ENCODE measurements around the gene NEDD4. TPM values are rescaled to one million over a fixed set of nuclear protein-coding genes. Genes with fewer than 3 reads are reported as not detected.
"Not testable (repeated sequence)": the region's sequence is repeated elsewhere in the genome, so short reads cannot be mapped to it uniquely, and the experiment has no call there.

The NEDD4 gene
- total RNA-seq, 1 donor from 2014 or later, result 55.4 TPM

DNA sequence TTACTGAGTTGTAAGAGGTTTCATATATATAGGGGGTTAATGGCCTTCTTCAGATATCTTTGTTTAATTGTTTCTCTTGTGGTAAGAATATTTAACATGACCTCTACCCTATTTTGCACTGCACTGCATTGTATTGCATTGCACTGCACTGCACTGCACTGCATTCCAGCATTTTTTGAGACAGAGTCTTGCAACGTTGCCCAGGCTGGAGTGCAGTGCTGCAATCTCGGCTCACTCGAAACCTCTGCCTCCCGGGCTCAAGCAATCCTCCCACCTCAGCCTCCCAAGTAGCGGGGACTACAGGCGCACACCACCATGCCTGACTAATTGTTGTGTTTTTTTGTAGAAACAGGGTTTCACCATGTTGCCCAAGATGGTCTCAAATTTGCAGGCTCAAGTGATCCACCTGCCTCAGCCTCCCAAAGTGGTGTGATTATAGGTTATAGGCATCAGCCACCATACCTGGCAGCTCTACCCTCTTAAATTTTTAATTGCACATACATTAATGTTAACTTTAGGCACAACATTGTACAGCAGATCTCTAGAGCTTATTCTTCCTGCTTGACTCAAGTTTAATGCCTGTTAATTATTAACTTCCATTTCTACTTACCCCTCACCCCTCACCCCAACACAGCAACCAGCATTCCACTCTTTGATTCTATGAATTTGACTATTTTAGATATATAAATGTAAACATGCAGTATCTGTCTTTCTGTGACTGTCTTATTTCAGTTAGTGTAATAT is 38.4 kb downstream of the NEDD4 start:
- H3K4me2 ChIP-seq (ENCODE audit: low read length), result no peak overlapping the region
- H2AFZ ChIP-seq (ENCODE audit: low read depth, low read length), result no peak overlapping the region
- Mint-ChIP-seq H3K27me3 (ENCODE audit: low read depth, unreplicated experiment) (no peaks in the 10 kb centered on the region), H3K9me3 (ENCODE audit: unreplicated experiment) (no peaks in the 10 kb centered on the region), H3K36me3 (ENCODE audit: low read depth, unreplicated experiment) (peaks cover 12% of the 10 kb centered on the region), H3K4me3 (ENCODE audit: unreplicated experiment) (no peak overlapping the region), H3K27ac (ENCODE audit: unreplicated experiment) (no peak overlapping the region), H3K4me1 (ENCODE audit: low read depth, unreplicated experiment) (peaks cover 5% of the 10 kb centered on the region)
- H3K9ac ChIP-seq (ENCODE audit: low read length), result no peak overlapping the region
- H3K4me1 ChIP-seq (ENCODE audit: insufficient read depth, low read length), result no peaks in the 10 kb centered on the region
- FAIRE-seq, result no peak
- H3K36me3 ChIP-seq (ENCODE audit: insufficient read depth, low read length), result peaks cover 2% of the 10 kb centered on the region
- peaks cover 7% of the 10 kb centered on the region for H4K20me1 ChIP-seq (ENCODE audit: insufficient read depth, low read length)
- H3K4me3 ChIP-seq (ENCODE audit: insufficient read depth, low read depth, low read length), result no peak overlapping the region
- no peaks in the 10 kb centered on the region for H3K9me3 ChIP-seq (ENCODE audit: insufficient read depth, low read depth, low read length)
- TF ChIP-seq EZH2 (IDR thresholded peaks at IDR 0.05; ENCODE audit: insufficient read depth, low read length) (no peak), CTCF (IDR thresholded peaks at IDR 0.05; ENCODE audit: insufficient read depth, low read depth, low read length) (no peak)
- no peaks in the 10 kb centered on the region for H3K27me3 ChIP-seq (ENCODE audit: insufficient read depth, low read length)
- no peak overlapping the region for H3K27ac ChIP-seq (ENCODE audit: low read depth, low read length)
- no peaks in the 10 kb centered on the region for H3K79me2 ChIP-seq (ENCODE audit: insufficient read depth, low read length)
- DNase-seq (ENCODE audit: low read depth), result no peak

DNA sequence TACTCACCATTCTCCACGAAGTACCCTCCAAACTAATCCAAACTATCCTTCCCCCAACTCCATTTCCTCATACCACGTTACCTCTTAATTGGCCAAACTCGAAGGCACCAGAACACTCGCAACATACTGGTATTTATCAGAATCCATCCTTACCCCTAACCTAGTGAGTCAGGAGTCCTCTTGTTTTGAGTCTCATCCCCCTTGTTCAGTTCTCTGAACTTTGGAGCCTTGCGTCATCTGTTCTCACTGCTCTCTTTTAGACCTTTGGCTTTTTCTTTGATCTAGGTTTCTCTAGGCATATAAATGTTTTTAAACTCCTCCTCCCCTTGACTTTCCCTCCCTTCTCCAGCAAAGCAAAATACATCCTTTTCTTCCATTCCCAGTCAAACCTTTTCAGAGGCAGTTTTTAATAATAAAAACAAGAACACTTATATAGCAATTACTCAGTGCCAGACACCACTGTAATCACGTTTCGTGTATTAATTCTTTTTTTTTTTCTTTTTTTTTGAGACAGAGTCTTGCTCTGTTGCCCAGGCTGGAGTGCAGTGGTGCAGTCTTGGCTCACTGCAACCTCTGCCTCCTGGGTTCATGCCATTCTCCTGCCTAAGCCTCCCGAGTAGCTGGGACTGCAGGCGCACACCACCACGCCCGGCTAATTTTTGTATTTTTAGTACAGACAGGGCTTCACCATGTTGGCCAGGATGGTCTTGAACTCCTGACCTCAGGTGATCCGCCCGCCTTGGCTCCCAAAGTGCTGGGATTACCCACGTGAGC is 40.7 kb downstream of the NEDD4 start:
- H2AFZ ChIP-seq (ENCODE audit: low read depth, low read length), result not testable (repeated sequence)

DNA sequence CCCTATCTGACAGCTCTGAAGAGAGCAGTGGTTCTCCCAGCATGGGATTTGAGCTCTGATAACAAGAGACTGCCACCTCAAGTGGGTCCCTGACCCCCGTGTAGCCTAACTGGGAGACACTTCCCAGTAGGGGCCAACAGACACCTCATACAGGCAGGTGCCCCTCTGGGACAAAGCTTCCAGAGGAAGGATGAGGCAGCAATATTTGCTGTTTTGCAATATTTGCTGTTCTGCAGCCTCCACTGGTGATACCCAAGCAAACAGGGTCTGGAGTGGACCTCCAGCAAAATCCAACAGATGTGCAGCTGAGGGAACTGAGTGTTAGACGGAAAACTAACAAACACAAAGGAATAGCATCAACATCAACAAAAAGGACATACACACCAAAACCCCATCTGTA is 48.8 kb downstream of the NEDD4 start:
- H3K36me3 ChIP-seq (ENCODE audit: insufficient read depth, low read length); H3K4me2 ChIP-seq (ENCODE audit: low read length); H3K9me3 Mint-ChIP-seq (ENCODE audit: unreplicated experiment); H3K9me3 ChIP-seq (ENCODE audit: insufficient read depth, low read depth, low read length); H3K27ac Mint-ChIP-seq (ENCODE audit: unreplicated experiment); H3K27me3 Mint-ChIP-seq (ENCODE audit: low read depth, unreplicated experiment); H3K4me3 ChIP-seq (ENCODE audit: insufficient read depth, low read depth, low read length); H4K20me1 ChIP-seq (ENCODE audit: insufficient read depth, low read length); H3K4me1 Mint-ChIP-seq (ENCODE audit: low read depth, unreplicated experiment); H3K4me3 Mint-ChIP-seq (ENCODE audit: unreplicated experiment); H3K27me3 ChIP-seq (ENCODE audit: insufficient read depth, low read length); H3K79me2 ChIP-seq (ENCODE audit: insufficient read depth, low read length); H3K27ac ChIP-seq (ENCODE audit: low read depth, low read length); DNase-seq (ENCODE audit: low read depth); H3K9ac ChIP-seq (ENCODE audit: low read length); FAIRE-seq; H3K4me1 ChIP-seq (ENCODE audit: insufficient read depth, low read length); H2AFZ ChIP-seq (ENCODE audit: low read depth, low read length): not testable (repeated sequence)
- peaks cover 28% of the 10 kb centered on the region for H3K36me3 Mint-ChIP-seq (ENCODE audit: low read depth, unreplicated experiment)

More for the DNA sequence above, 40.7 kb downstream of the NEDD4 start:
- not testable (repeated sequence) for H3K4me1 ChIP-seq (ENCODE audit: insufficient read depth, low read length); H4K20me1 ChIP-seq (ENCODE audit: insufficient read depth, low read length); H3K36me3 ChIP-seq (ENCODE audit: insufficient read depth, low read length); H3K4me3 Mint-ChIP-seq (ENCODE audit: unreplicated experiment); H3K27me3 Mint-ChIP-seq (ENCODE audit: low read depth, unreplicated experiment); H3K4me1 Mint-ChIP-seq (ENCODE audit: low read depth, unreplicated experiment); H3K27ac ChIP-seq (ENCODE audit: low read depth, low read length); FAIRE-seq; H3K9me3 ChIP-seq (ENCODE audit: insufficient read depth, low read depth, low read length); H3K9ac ChIP-seq (ENCODE audit: low read length); DNase-seq (ENCODE audit: low read depth); H3K27me3 ChIP-seq (ENCODE audit: insufficient read depth, low read length); H3K4me2 ChIP-seq (ENCODE audit: low read length); H3K27ac Mint-ChIP-seq (ENCODE audit: unreplicated experiment); H3K79me2 ChIP-seq (ENCODE audit: insufficient read depth, low read length); H3K4me3 ChIP-seq (ENCODE audit: insufficient read depth, low read depth, low read length); H3K9me3 Mint-ChIP-seq (ENCODE audit: unreplicated experiment)
- peaks cover 20% of the 10 kb centered on the region for H3K36me3 Mint-ChIP-seq (ENCODE audit: low read depth, unreplicated experiment)

Data from astrocyte (in vitro differentiated cells and primary cell).